ENCODE measurements around the gene ETV5.

GRCh38 chr3:186109897-186110803, 1.3 kb upstream of the ETV5 start:
- TF ChIP-seq CTCF (conservative IDR thresholded peaks at IDR 0.05): no peak
- no peak for TF ChIP-seq EZH2 (IDR thresholded peaks at IDR 0.05; ENCODE audit: low read depth)
